Adipocyte (in vitro differentiated cells): ENCODE data around the gene FAM200C.

Experiments
- DNase-seq: peaks from one replicate; pipeline ENCODE4 v3.0.0-alpha.2; 2015; ENCODE audit warnings: low read depth
- H3K27me3 ChIP-seq: replicated peaks from 2 replicates; pipeline ENCODE4 v1.7.0; 2013; ENCODE audit warnings: mild to moderate bottlenecking, low read length, moderate library complexity; ENCODE audit not compliant: control insufficient read depth, insufficient read depth
- H3K36me3 ChIP-seq: 2 replicates; pipeline ENCODE4 v1.7.0; 2013; ENCODE audit warnings: low read length, mild to moderate bottlenecking, moderate library complexity; ENCODE audit not compliant: control insufficient read depth, insufficient read depth, severe bottlenecking
- H3K4me1 ChIP-seq: 2 replicates; pipeline ENCODE4 v1.7.0; 2013; ENCODE audit warnings: mild to moderate bottlenecking, low read length, moderate library complexity; ENCODE audit not compliant: control insufficient read depth, insufficient read depth
- H3K4me3 ChIP-seq: 2 replicates; pipeline ENCODE4 v1.7.0; 2013; ENCODE audit warnings: mild to moderate bottlenecking, low read length, moderate library complexity
- H3K9ac ChIP-seq: 2 replicates; pipeline ENCODE4 v1.7.0; 2013; ENCODE audit warnings: mild to moderate bottlenecking, low read length, moderate library complexity
- H3K9me3 ChIP-seq: 2 replicates; pipeline ENCODE4 v1.7.0; 2013; ENCODE audit warnings: mild to moderate bottlenecking, low read length, moderate library complexity; ENCODE audit not compliant: control insufficient read depth

FAM200C gene

GRCh38 chr5:160399402-160400353, at the start of gene FAM200C:
TSS of gene FAM200C (minus strand) at chr5:160400054. CDS start at chr5:160395490, 4,564 bp downstream.
- peak; percentile 97 for DNase-seq
- Histone ChIP-seq H3K27me3 (no peaks in the 10 kb centered on the region), H3K9me3 (no peaks in the 10 kb centered on the region), H3K9ac (peak within 1 kb of the TSS; percentile 90), H3K36me3 (peaks cover 36% of the 10 kb centered on the region), H3K4me3 (peak within 1 kb of the TSS; percentile 87), H3K4me1 (peaks cover 12% of the 10 kb centered on the region)

GRCh38 chr5:160449458-160449857, 49.6 kb upstream of the FAM200C start:
- peaks cover 4% of the 10 kb centered on the region for H3K4me1 ChIP-seq
- DNase-seq = no peak

GRCh38 chr5:160448886-160449285, 49.0 kb upstream of the FAM200C start:
- no peak for DNase-seq
- no peak overlapping the region for H3K4me3 ChIP-seq
- peaks cover 4% of the 10 kb centered on the region for H3K4me1 ChIP-seq

More at GRCh38 chr5:160449458-160449857, 49.6 kb upstream of the FAM200C start:
- Histone ChIP-seq H3K9ac (no peak overlapping the region), H3K36me3 (no peaks in the 10 kb centered on the region), H3K4me3 (no peak overlapping the region), H3K27me3 (no peaks in the 10 kb centered on the region), H3K9me3 (no peaks in the 10 kb centered on the region)

GRCh38 chr5:160445751-160446150, 45.9 kb upstream of the FAM200C start:
- Histone ChIP-seq H3K4me3 (no peak overlapping the region), H3K9me3 (no peaks in the 10 kb centered on the region), H3K9ac (no peak overlapping the region), H3K36me3 (no peaks in the 10 kb centered on the region), H3K27me3 (no peaks in the 10 kb centered on the region), H3K4me1 (no peaks in the 10 kb centered on the region)
- no peak for DNase-seq

More at GRCh38 chr5:160448886-160449285, 49.0 kb upstream of the FAM200C start:
- H3K9me3 ChIP-seq = no peaks in the 10 kb centered on the region
- no peaks in the 10 kb centered on the region for H3K36me3 ChIP-seq
- H3K9ac ChIP-seq = no peak overlapping the region
- no peaks in the 10 kb centered on the region for H3K27me3 ChIP-seq

GRCh38 chr5:160445132-160445531, 45.3 kb upstream of the FAM200C start:
- Histone ChIP-seq H3K36me3 (no peaks in the 10 kb centered on the region), H3K9ac (no peak overlapping the region), H3K4me1 (no peaks in the 10 kb centered on the region), H3K27me3 (no peaks in the 10 kb centered on the region), H3K4me3 (no peak overlapping the region), H3K9me3 (no peaks in the 10 kb centered on the region)
- DNase-seq = no peak

- Histone ChIP-seq H3K27me3 (no peaks in the 10 kb centered on the region), H3K4me1 (no peaks in the 10 kb centered on the region), H3K9me3 (no peaks in the 10 kb centered on the region), H3K9ac (no peak overlapping the region), H3K4me3 (no peak overlapping the region), H3K36me3 (no peaks in the 10 kb centered on the region)
- DNase-seq = no peak
Observed at GRCh38 chr5:160444407-160444806, 44.6 kb upstream of the FAM200C start.

- Histone ChIP-seq H3K9me3 (no peaks in the 10 kb centered on the region), H3K4me3 (no peak overlapping the region), H3K36me3 (no peaks in the 10 kb centered on the region), H3K27me3 (no peaks in the 10 kb centered on the region), H3K9ac (no peak overlapping the region), H3K4me1 (peaks cover 6% of the 10 kb centered on the region)
- no peak for DNase-seq
Observed at GRCh38 chr5:160442824-160443431, 43.1 kb upstream of the FAM200C start.

GRCh38 chr5:160441311-160441781, 41.5 kb upstream of the FAM200C start:
- H3K9ac ChIP-seq = no peak overlapping the region
- no peaks in the 10 kb centered on the region for H3K9me3 ChIP-seq
- H3K4me1 ChIP-seq = peaks cover 6% of the 10 kb centered on the region
- no peak for DNase-seq
- no peak overlapping the region for H3K4me3 ChIP-seq
- H3K36me3 ChIP-seq = no peaks in the 10 kb centered on the region
- H3K27me3 ChIP-seq = no peaks in the 10 kb centered on the region

- Histone ChIP-seq H3K4me3 (peak overlapping the region; percentile 86), H3K9me3 (no peaks in the 10 kb centered on the region), H3K27me3 (no peaks in the 10 kb centered on the region), H3K36me3 (no peaks in the 10 kb centered on the region), H3K4me1 (peaks cover 6% of the 10 kb centered on the region), H3K9ac (peak overlapping the region; percentile 84)
- DNase-seq = peak; percentile 89
Observed at GRCh38 chr5:160439205-160439600, 39.3 kb upstream of the FAM200C start.

- peak overlapping the region; percentile 86 for H3K4me3 ChIP-seq
- no peaks in the 10 kb centered on the region for H3K9me3 ChIP-seq
- peak; percentile 85 for DNase-seq
- no peaks in the 10 kb centered on the region for H3K36me3 ChIP-seq
- peaks cover 6% of the 10 kb centered on the region for H3K4me1 ChIP-seq
- peak overlapping the region; percentile 84 for H3K9ac ChIP-seq
- H3K27me3 ChIP-seq = no peaks in the 10 kb centered on the region
Observed at GRCh38 chr5:160438316-160439204, 38.7 kb upstream of the FAM200C start.
